GM12892 (cell line): Measurements from ENCODE around the gene ONECUT1.

Source experiments
- POLR2A ChIP-seq: IDR thresholded peaks from 2 replicates; pipeline ENCODE4 v1.6.1; 2011; ENCODE audit warnings: low read depth, low read length, control low read depth
- POLR2AphosphoS5 ChIP-seq: IDR thresholded peaks from 2 replicates; pipeline ENCODE4 v1.6.1; 2011; ENCODE audit warnings: low read depth, low read length, control low read depth

DNA sequence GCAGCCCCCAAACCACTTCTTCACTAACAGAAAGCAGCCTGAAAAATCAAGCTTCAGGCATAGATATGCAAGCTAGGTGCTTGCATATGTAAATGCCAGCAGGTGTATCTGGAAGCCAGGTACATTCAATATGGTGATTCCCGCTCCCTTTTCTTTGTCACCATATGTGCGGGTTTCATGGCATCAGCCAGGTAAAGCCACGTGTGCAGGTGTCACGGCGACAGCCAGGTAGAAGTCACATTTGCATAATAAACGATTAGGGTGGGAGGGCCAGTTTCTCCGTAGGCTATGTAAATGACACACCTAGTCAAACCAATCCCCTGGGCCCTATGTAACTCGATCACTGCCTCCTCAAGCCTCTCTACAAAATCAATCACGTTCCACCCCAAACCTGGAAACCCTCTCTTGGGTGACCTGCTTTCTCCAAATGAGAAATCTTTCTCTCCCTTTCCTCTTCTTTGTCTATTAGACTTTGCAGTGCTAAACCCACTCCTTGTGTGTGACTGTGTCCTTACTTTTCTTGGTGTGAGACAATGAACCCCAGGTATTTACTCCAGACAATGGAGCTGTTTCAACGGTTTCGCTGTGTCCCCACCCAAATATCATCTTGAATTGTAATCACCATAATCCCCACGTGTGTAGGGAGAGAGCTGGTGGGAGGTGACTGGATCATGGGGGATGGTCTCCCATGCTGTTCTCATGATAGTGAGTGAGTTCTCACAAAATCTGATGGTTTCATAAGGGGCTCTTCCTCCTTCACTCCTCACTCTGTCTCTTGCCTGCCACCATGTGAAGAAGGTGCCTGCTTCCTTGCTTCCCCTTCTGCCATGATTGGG lies 44.6 kb downstream of the ONECUT1 start:
- TF ChIP-seq POLR2AphosphoS5 (no peak), POLR2A (no peak)
